AG04449 (cell line): Measurements from ENCODE around the gene ZNF3.

Experiments
- CTCF ChIA-PET: fragments of 350-600 bp; formaldehyde crosslinking; extraction: SDS; loops from one replicate; lab custom pipeline; 2021; ENCODE audit warnings: antibody characterized with exemption; lab: Yijun Ruan, JAX
- POLR2A ChIA-PET: fragments of 400-600, 350-600 bp; formaldehyde crosslinking; extraction: SDS; loops from one replicate; lab custom pipeline; 2020; ENCODE audit warnings: antibody characterized with exemption, inconsistent platforms; lab: Yijun Ruan, JAX
- DNase-seq: peaks from one replicate; pipeline ENCODE4 v3.0.0-alpha.2; 2010; ENCODE audit warnings: low read depth, low spot score
- H3K4me3 ChIP-seq: 2 replicates; pipeline ENCODE4 v1.5.1; 2011; ENCODE audit warnings: low read depth, mild to moderate bottlenecking, control low read depth, low read length
- TF ChIP-seq, protein P1 (sequence below): IDR thresholded peaks from one replicate; pipeline ENCODE4 v1.5.1; 2011; ENCODE audit warnings: mild to moderate bottlenecking, moderate library complexity, low read length, control low read depth, inconsistent platforms; ENCODE audit not compliant: insufficient read depth; ENCODE audit errors: missing control alignments

Gene ZNF3

DNA sequence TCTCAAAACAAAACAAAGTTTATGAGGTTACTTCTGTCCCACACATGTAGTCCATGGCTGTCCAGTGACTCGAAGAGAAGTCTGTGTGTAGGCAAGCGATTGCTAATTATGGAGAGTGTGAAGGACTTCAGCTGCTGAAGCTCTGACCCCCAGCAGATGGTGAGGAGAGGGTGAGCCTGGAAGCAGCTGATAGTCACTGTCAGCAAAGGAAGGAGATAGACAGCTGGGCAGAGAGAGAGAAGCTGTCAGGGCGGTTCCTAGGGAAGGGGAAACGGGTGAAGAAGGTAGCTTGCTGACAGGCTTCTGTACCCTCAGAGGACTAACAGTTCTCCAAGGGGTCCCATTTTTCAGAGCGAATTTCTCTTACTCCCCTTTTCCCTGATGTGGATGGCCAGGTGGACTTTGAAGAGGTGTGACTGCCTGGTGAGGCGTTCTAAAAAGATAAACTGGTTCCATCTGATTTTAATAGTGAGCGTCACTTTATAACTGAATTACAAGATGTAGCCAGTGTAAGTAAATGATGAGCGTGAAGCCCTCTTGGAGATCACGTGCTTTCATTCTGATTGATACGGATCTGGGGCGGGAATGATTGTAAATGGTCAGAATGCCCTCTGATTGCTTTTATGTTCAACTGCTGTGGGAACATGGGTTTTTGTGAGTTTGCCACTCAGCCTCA lies 19.9 kb downstream of the ZNF3 start:
- TF ChIP-seq, protein P1, sequence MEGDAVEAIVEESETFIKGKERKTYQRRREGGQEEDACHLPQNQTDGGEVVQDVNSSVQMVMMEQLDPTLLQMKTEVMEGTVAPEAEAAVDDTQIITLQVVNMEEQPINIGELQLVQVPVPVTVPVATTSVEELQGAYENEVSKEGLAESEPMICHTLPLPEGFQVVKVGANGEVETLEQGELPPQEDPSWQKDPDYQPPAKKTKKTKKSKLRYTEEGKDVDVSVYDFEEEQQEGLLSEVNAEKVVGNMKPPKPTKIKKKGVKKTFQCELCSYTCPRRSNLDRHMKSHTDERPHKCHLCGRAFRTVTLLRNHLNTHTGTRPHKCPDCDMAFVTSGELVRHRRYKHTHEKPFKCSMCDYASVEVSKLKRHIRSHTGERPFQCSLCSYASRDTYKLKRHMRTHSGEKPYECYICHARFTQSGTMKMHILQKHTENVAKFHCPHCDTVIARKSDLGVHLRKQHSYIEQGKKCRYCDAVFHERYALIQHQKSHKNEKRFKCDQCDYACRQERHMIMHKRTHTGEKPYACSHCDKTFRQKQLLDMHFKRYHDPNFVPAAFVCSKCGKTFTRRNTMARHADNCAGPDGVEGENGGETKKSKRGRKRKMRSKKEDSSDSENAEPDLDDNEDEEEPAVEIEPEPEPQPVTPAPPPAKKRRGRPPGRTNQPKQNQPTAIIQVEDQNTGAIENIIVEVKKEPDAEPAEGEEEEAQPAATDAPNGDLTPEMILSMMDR = no peak
- ChIA-PET POLR2A (no interaction called here), CTCF (interaction anchor here (0.7 to 17.4 kb wide), 4 partner anchors 9 to 82 kb away, joined by 3 to 363 read pairs (median 3); no protein-coding TSS in a partner anchor)
- DNase-seq = no peak
- no peak overlapping the region for H3K4me3 ChIP-seq

DNA sequence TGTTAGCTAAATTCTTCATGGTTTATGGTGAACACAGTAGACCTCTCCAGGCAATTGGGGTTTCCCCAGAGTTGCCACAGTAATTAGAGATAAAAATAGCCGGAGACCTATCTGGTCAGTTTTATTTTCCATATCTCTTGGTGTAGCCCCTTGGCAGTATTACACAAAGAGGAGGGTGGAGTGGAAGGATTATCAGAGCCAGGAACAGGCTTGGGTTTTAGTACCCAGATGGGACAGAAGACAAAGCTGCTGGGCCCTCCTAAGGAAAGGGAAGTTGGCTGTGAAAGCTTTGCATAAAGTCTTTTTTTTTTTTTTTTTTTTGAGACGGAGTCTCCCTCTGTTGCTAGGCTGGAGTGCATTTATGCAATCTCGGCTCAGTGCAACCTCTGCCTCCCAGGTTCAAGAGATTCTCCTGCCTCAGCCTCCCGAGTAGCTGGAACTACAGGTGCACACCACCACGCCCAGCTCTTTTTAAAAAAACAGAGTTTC lies 22.2 kb downstream of the ZNF3 start:
- no peak overlapping the region for H3K4me3 ChIP-seq
- CTCF ChIA-PET = interaction anchor here (1.2 to 17.4 kb wide), 5 partner anchors 8 to 145 kb away, joined by 5 to 363 read pairs (median 5); partner anchors contain the start of gene ZSCAN21
- POLR2A ChIA-PET = interaction anchor here (1.2 kb wide), 1 partner anchor 9 kb away, joined by 3 read pairs; no protein-coding TSS in a partner anchor
- no peak for DNase-seq
- TF ChIP-seq, protein P1 = no peak

DNA sequence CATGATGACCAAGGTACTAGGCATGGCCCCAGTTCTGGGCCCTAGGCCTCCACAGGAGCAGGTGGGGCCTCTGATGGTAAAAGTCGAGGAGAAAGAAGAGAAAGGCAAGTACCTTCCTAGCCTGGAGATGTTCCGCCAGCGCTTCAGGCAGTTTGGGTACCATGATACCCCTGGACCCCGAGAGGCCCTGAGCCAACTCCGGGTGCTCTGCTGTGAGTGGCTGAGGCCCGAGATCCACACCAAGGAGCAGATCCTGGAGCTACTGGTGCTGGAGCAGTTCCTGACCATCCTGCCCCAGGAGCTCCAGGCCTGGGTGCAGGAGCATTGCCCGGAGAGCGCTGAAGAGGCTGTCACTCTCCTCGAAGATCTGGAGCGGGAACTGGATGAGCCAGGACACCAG lies 24.5 kb downstream of the ZNF3 start:
- ChIA-PET POLR2A (no interaction called here), CTCF (interaction anchor here (17.4 kb wide), 1 partner anchor 64 kb away, joined by 363 read pairs; no protein-coding TSS in a partner anchor)
- TF ChIP-seq, protein P1 = no peak
- DNase-seq = no peak
- H3K4me3 ChIP-seq = no peak overlapping the region

DNA sequence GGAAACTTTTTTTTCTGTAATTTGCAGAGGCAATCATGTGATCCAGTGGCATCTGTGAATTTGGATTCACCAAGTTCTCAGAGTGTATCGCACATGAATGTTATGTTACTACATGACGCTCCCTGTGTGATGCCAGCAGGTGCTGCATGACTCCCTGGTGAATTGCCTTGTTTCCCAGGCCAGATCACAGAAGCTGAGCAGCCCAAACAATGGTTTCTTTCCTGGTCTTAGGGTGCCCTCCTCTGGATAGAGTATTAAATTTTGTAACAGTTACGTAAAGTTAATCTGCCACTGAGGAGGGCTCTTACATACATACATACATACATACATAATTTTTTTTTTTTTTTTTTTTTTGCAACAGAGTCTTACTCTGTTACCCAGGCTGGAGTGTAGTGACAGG lies 28.3 kb downstream of the ZNF3 start:
- DNase-seq = no peak
- H3K4me3 ChIP-seq = no peak overlapping the region
- TF ChIP-seq, protein P1 = peak; percentile 27
- CTCF ChIA-PET = interaction anchor here (0.6 to 17.4 kb wide), 22 partner anchors 9 to 137 kb away, joined by 3 to 363 read pairs (median 4); no protein-coding TSS in a partner anchor
- POLR2A ChIA-PET = no interaction called here

DNA sequence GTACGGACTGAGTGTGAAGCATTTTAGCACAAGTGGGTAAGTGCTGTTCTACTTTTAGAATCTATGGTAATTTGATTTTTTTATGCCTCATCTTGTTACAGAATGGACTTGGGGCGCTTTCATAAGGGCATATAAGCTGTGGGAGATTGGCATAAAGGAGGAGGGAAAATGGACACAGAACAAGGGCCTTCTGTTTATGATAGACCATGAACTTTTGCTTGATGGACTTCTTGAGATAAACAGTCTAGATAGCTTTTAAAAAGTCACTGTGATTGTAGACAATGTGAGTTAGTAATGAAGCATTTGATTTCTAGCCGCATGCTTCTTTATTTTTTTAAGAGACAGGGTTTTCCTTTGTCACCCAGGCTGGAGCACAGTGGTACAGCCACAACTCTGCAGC lies 29.9 kb downstream of the ZNF3 start:
- CTCF ChIA-PET = interaction anchor here (1.0 to 17.4 kb wide), 9 partner anchors 8 to 136 kb away, joined by 3 to 363 read pairs (median 9); no protein-coding TSS in a partner anchor
- H3K4me3 ChIP-seq = no peak overlapping the region
- POLR2A ChIA-PET = interaction anchor here (0.7 kb wide), 1 partner anchor 42 kb away, joined by 3 read pairs; no protein-coding TSS in a partner anchor
- TF ChIP-seq, protein P1 = no peak
- no peak for DNase-seq
